ENCODE results near the gene ANKRD6.

Gene ANKRD6

GRCh38 chr6:89409461-89410035 is 23.4 kb upstream of the ANKRD6 start:
- no peak for TF ChIP-seq CTCF (IDR thresholded peaks at IDR 0.05; ENCODE audit: low read depth, low read length)
- H3K4me3 ChIP-seq (ENCODE audit: low read depth, low read length) = no peak overlapping the region

DNA sequence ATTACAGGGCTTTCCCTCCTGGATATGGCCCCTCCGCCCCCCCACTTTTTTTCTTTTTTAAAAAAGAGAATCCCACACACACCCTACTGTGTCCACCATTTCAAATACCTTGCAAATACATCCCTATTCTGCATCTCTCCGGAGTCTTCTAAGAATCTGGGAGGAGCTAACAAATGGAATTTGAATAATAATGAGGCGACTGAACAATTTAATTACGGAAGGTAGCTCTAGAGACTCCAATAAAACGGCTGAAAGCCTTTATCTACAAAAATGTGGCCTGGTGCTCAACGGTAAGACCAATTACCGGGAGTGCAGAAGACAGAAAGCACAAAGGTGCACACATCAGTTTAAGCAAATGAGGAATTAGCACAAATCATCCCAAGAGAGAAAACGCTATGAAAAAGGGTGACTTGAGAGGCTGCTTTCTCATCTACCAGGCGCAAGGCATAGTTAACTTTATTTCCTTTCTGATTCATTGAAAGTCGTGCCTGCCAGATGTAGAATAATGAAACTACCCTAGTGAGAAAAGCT is 22.7 kb upstream of the ANKRD6 start:
- H3K4me3 ChIP-seq (ENCODE audit: low read depth, low read length) = no peak overlapping the region
- no peak for TF ChIP-seq CTCF (IDR thresholded peaks at IDR 0.05; ENCODE audit: low read depth, low read length)

DNA sequence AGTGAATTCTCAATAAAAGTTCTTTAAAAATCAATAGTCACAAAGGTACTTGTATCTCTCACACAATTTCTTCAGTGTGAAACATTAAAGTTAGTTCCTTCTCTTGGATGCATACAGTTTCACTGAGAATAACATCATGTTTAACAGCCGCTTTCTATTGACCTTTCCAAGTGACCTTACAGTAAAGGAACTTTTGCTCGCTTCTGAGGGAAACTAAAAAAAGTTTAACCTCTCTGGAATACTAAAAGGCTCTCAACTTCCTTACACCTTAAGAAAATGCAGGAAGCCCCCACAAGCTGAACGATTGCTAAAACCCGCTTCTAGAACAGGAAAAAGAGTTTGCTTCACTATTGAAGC is 22.2 kb upstream of the ANKRD6 start:
- no peak for TF ChIP-seq CTCF (IDR thresholded peaks at IDR 0.05; ENCODE audit: low read depth, low read length)
- H3K4me3 ChIP-seq (ENCODE audit: low read depth, low read length) = no peak overlapping the region

- peak overlapping the region; percentile 46 for H3K4me3 ChIP-seq (ENCODE audit: low read depth, low read length)
- no peak for TF ChIP-seq CTCF (IDR thresholded peaks at IDR 0.05; ENCODE audit: low read depth, low read length)
Observed at GRCh38 chr6:89411145-89412070, 21.5 kb upstream of the ANKRD6 start.

DNA sequence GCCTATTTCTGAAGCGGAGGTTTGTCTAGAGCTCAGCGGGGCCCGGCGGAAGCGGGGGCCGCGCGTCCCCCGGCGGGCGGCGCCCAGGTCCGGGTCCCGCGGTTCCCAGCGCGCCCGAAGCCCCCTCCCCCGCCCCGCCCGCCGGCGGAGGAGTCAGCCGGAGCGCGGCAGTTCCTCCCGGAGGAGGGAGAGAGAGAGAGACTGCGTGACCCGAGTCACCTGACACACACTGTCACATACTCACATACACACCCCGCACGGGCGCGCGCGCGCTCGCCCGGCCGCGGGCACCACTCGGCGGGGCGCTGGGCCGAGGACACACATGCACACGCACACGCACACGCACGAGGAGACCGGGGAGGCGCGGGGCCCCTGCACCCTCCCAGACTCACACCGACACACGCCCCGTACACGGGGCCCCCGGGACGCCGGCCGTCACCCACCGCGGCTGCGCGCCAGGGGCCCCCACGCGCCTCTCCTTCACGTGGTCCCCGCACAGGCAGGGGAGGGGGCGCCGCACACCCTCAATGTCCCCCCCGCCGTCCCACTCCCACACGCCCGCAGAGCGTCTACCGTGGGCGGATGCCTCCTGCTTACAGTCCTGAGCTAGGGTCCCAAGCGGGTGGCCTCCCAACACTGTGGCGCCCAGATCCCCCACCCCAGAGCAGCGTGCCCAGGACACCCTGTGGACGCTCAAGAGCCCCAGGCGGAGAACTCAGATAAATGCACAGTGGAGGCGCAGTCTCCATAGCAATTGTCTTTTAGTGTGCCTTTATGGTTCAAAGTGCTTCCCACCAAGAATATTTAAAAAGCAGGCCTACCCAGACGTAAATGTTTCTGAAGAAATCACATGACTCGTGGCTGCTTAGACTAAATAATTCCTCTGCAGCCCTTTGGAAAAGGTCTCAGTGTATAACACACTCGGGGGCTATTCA is 20.6 kb upstream of the ANKRD6 start, which contains the start of gene RRAGD:
RRAGD (minus strand) TSS at position 203 of the 935 bp plus-strand sequence. CDS start 280 bp downstream, outside the sequence.
- TF ChIP-seq CTCF (IDR thresholded peaks at IDR 0.05; ENCODE audit: low read depth, low read length) = no peak

GRCh38 chr6:89413006-89413400 is 19.9 kb upstream of the ANKRD6 start:
- TF ChIP-seq CTCF (IDR thresholded peaks at IDR 0.05; ENCODE audit: low read depth, low read length) = no peak
- no peak overlapping the region for H3K4me3 ChIP-seq (ENCODE audit: low read depth, low read length)

More for the DNA sequence above, 20.6 kb upstream of the ANKRD6 start, which contains the start of gene RRAGD:
- peak within 1 kb of the TSS; percentile 46 for H3K4me3 ChIP-seq (ENCODE audit: low read depth, low read length)

Data from WI38 (cell line).